Esophagus muscularis mucosa (tissue), 4 donors: ENCODE measurements around the gene NUP210. TPM values are rescaled to one million over a fixed set of nuclear protein-coding genes. Genes with fewer than 3 reads are reported as not detected.

Source experiments
- DNase-seq: peaks from one replicate; pipeline ENCODE4 v3.0.0-alpha.2; 2017; ENCODE audit errors: extremely low spot score
- H3K27ac ChIP-seq, 4 donors: fragments of 200-600 bp; sonication (generic); replicated peaks in 1 of 4; 1 replicate in 3 of 4; 2 replicates in 1 of 4; pipeline ENCODE4 v1.5.1; 2016 to 2019; ENCODE audit warnings: mild to moderate bottlenecking in 1 of 4
- H3K27me3 ChIP-seq, 4 donors: fragments of 200-600 bp; sonication (generic); one replicate each; pipeline versions ENCODE4 v1.5.1 to v1.6.0; 2016 to 2019
- H3K36me3 ChIP-seq, 4 donors: fragments of 200-600 bp; sonication (generic); one replicate each; pipeline ENCODE4 v1.5.1; 2016 to 2019
- H3K4me1 ChIP-seq, 4 donors: fragments of 200-600 bp; sonication (generic); one replicate each; pipeline ENCODE4 v1.5.1; 2016 to 2019
- H3K4me3 ChIP-seq, 4 donors: fragments of 200-600 bp; sonication (generic); 1 replicate in 2 of 4; 2 replicates in 2 of 4; pipeline ENCODE4 v1.5.1; 2016 to 2019; ENCODE audit warnings: mild to moderate bottlenecking in 4 of 4, moderate library complexity in 1 of 4
- H3K9me3 ChIP-seq, 4 donors: fragments of 200-600 bp; sonication (generic); 1 replicate in 3 of 4; 2 replicates in 1 of 4; pipeline ENCODE4 v1.5.1; 2016 to 2019
- CTCF ChIP-seq, 3 experiments: fragments of 200-600 bp in 2 of 3; fragments of 450-650 bp in 1 of 3; sonication (generic) in 2 of 3; IDR thresholded peaks; one replicate each; pipeline ENCODE4 v1.5.1; 2017 to 2019; ENCODE audit warnings: antibody characterized with exemption in 3 of 3, mild to moderate bottlenecking in 2 of 3, moderate library complexity in 1 of 3
- EP300 ChIP-seq: sonication (generic); formaldehyde crosslinking; IDR thresholded peaks from one replicate; pipeline ENCODE4 v1.6.1; 2017; ENCODE audit warnings: antibody characterized with exemption
- POLR2A ChIP-seq: fragments of 450-650 bp; IDR thresholded peaks from one replicate; pipeline ENCODE4 v1.6.1; 2017; ENCODE audit warnings: antibody characterized with exemption, moderate library complexity, mild to moderate bottlenecking, low read depth
- POLR2AphosphoS5 ChIP-seq, 2 donors: sonication (generic); formaldehyde crosslinking; IDR thresholded peaks; one replicate each; pipeline ENCODE4 v1.6.1; 2017; ENCODE audit warnings: antibody characterized with exemption in 2 of 2
- whole genome bisulfite sequencing: methylation state at CpG from one replicate; pipeline ENCODE4 v1.1.5; 2018; 5-methylcytosine and 5-hydroxymethylcytosine counted together
- intact Hi-C: fragments of 100-400 bp; cut with DNase I; formaldehyde crosslinking; loops from one replicate; pipeline ENCODE4 v1.15.1; 2023
- total RNA-seq, 4 donors: library from RNA; depleted of rRNA; stranded (reverse); fragments of >200 nt; gene quantifications; one replicate each; pipeline versions ENCODE4 v1.1.0 to v1.2.1, GENCODE V29; 2016

Gene NUP210
- total RNA-seq, 4 donors from 2014 or later = 2.5 to 5.2 (median 4.2) TPM

- WGBS = 94% methylated on average over 6 of the region's 6 CpGs
- no peak for DNase-seq
- intact Hi-C loops = no loop called here
- TF ChIP-seq POLR2AphosphoS5 (IDR thresholded peaks at IDR 0.05) (no peak), CTCF (IDR thresholded peaks at IDR 0.05) (no peak), EP300 (no peak), POLR2A (no peak)
- Histone ChIP-seq H3K27ac (no peak overlapping the region), H3K27me3 (no peaks in the 10 kb centered on the region), H3K4me1 (no peaks in the 10 kb centered on the region), H3K36me3 (peaks cover 0 to 86% (median 27%) of the 10 kb centered on the region in 4 donors), H3K4me3 (no peak overlapping the region), H3K9me3 (no peaks in the 10 kb centered on the region)
Observed at GRCh38 chr3:13359916-13360315, 60.2 kb downstream of the NUP210 start.

- H3K4me1 ChIP-seq = no peaks in the 10 kb centered on the region
- intact Hi-C loops = no loop called here
- WGBS = 89% methylated on average over 7 of the region's 7 CpGs
- DNase-seq = no peak
- no peaks in the 10 kb centered on the region for H3K27me3 ChIP-seq
- H3K9me3 ChIP-seq = no peaks in the 10 kb centered on the region
- TF ChIP-seq EP300 = no peak
- no peak for TF ChIP-seq POLR2AphosphoS5 (IDR thresholded peaks at IDR 0.05)
- no peak for TF ChIP-seq CTCF (IDR thresholded peaks at IDR 0.05)
- no peak for TF ChIP-seq POLR2A
- H3K27ac ChIP-seq = no peak overlapping the region
- H3K4me3 ChIP-seq = no peak overlapping the region
- peaks cover 0 to 82% (median 28%) of the 10 kb centered on the region in 4 donors for H3K36me3 ChIP-seq
Observed at GRCh38 chr3:13358643-13359042, 61.5 kb downstream of the NUP210 start.

- Histone ChIP-seq H3K27ac (no peak overlapping the region), H3K4me3 (no peak overlapping the region), H3K4me1 (no peaks in the 10 kb centered on the region), H3K27me3 (no peaks in the 10 kb centered on the region), H3K36me3 (peaks cover 0 to 82% (median 31%) of the 10 kb centered on the region in 4 donors), H3K9me3 (no peaks in the 10 kb centered on the region)
- intact Hi-C loops = no loop called here
- no peak for TF ChIP-seq EP300
- TF ChIP-seq POLR2A = no peak
- no peak for TF ChIP-seq POLR2AphosphoS5 (IDR thresholded peaks at IDR 0.05)
- TF ChIP-seq CTCF (IDR thresholded peaks at IDR 0.05) = no peak
- WGBS = 93% methylated on average over 3 of the region's 18 CpGs
- DNase-seq = no peak
Observed at GRCh38 chr3:13358051-13358450, 62.1 kb downstream of the NUP210 start.

- Histone ChIP-seq H3K36me3 (peaks cover 0 to 88% (median 33%) of the 10 kb centered on the region in 4 donors), H3K27me3 (no peaks in the 10 kb centered on the region), H3K4me1 (no peaks in the 10 kb centered on the region), H3K4me3 (no peak overlapping the region), H3K9me3 (no peaks in the 10 kb centered on the region), H3K27ac (no peak overlapping the region)
- DNase-seq = no peak
- intact Hi-C loops = no loop called here
- TF ChIP-seq POLR2A = no peak
- no peak for TF ChIP-seq EP300
- TF ChIP-seq CTCF (IDR thresholded peaks at IDR 0.05) = no peak
- TF ChIP-seq POLR2AphosphoS5 (IDR thresholded peaks at IDR 0.05) = no peak
- WGBS = 93% methylated on average over 11 of the region's 11 CpGs
Observed at GRCh38 chr3:13357074-13357473, 63.0 kb downstream of the NUP210 start.

- Histone ChIP-seq H3K27ac (no peak overlapping the region), H3K27me3 (no peaks in the 10 kb centered on the region), H3K9me3 (no peaks in the 10 kb centered on the region), H3K4me3 (no peak overlapping the region), H3K36me3 (peaks cover 0 to 71% (median 26%) of the 10 kb centered on the region in 4 donors), H3K4me1 (no peaks in the 10 kb centered on the region)
- WGBS = 74% methylated on average over 7 of the region's 13 CpGs
- no peak for DNase-seq
- intact Hi-C loops = no loop called here
- TF ChIP-seq POLR2AphosphoS5 (IDR thresholded peaks at IDR 0.05) (no peak), EP300 (no peak), CTCF (IDR thresholded peaks at IDR 0.05) (no peak), POLR2A (no peak)
Observed at GRCh38 chr3:13353936-13354542, 66.1 kb downstream of the NUP210 start.
